WERI-Rb-1 (cell line): ENCODE measurements around the gene ANKRD62.

ENCODE experiments used
- DNase-seq: peaks from one replicate; pipeline ENCODE4 v3.0.0-alpha.2; 2020
- H3K27ac ChIP-seq: fragments of 250-450 bp; sonication (Bioruptor Pico); 2 replicates; pipeline ENCODE4 v1.5.1; 2020; ENCODE audit warnings: mild to moderate bottlenecking, moderate library complexity
- H3K27me3 ChIP-seq: fragments of 250-450 bp; sonication (Bioruptor Pico); 2 replicates; pipeline ENCODE4 v1.5.1; 2021; ENCODE audit warnings: mild to moderate bottlenecking, low read depth, moderate library complexity; ENCODE audit not compliant: insufficient read depth, severe bottlenecking
- H3K36me3 ChIP-seq: fragments of 250-450 bp; sonication (Bioruptor Pico); 2 replicates; pipeline ENCODE4 v1.5.1; 2020; ENCODE audit warnings: mild to moderate bottlenecking, moderate library complexity
- H3K4me3 ChIP-seq: 2 replicates; pipeline ENCODE4 v1.5.1; 2011; ENCODE audit warnings: low read depth, mild to moderate bottlenecking, control low read depth, low read length
- H3K9me3 ChIP-seq: fragments of 250-450 bp; sonication (Bioruptor Pico); 2 replicates; pipeline ENCODE4 v1.5.1; 2021; ENCODE audit warnings: mild to moderate bottlenecking, moderate library complexity; ENCODE audit not compliant: severe bottlenecking
- CTCF ChIP-seq: IDR thresholded peaks from 2 replicates; pipeline ENCODE4 v1.5.1; 2011; ENCODE audit warnings: low read depth, mild to moderate bottlenecking, control low read depth, inconsistent platforms, low read length

The ANKRD62 gene

DNA sequence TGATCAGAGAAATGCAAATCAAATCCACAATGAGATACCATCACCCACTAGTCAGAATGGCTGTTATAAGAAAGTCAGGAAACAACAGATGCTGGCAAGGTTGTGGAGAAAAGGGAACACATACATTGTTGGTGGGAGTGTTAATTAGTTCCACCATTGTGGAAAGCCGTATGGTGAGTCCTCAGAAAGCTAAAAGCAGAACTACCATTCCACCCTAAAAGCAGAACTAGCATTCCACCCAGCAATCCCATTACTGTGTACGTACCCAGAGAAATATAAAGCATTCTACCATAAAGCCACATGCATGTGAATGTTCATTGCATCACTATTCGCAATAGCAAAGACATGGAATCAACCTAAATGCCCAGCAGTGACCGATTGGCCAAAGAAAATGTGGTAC, 60.7 kb downstream of the ANKRD62 start:
- H3K27me3 ChIP-seq: peaks cover 19% of the 10 kb centered on the region
- DNase-seq: no peak
- no peak for TF ChIP-seq CTCF

GRCh38 chr18:12155996-12156395, 62.4 kb downstream of the ANKRD62 start:
- Histone ChIP-seq H3K36me3 (no peaks in the 10 kb centered on the region), H3K4me3 (no peak overlapping the region), H3K9me3 (no peaks in the 10 kb centered on the region), H3K27ac (no peak overlapping the region), H3K27me3 (peaks cover 19% of the 10 kb centered on the region)
- TF ChIP-seq CTCF: no peak
- no peak for DNase-seq

More for the DNA sequence above, 60.7 kb downstream of the ANKRD62 start:
- H3K27ac ChIP-seq: no peak overlapping the region
- H3K9me3 ChIP-seq: no peaks in the 10 kb centered on the region
- no peaks in the 10 kb centered on the region for H3K36me3 ChIP-seq
- no peak overlapping the region for H3K4me3 ChIP-seq

DNA sequence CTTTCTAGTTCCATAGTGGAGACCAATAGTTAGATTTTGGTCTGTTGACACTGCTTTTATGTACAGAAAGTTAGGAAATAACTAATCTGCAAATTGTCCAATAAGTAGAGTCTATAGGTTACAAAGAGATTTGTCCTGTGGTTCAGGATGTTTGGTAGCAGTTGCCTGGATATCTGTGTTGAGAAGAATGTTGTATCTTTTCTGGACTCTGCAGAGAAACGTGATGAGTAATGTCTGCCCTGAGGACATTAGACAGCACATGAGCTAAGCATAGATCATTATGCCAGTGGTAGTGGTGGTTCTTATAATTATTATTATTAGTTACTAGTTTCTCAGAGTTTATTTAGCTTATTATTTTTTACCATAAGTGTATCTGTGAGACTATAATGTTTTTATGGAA, 65.8 kb downstream of the ANKRD62 start:
- no peaks in the 10 kb centered on the region for H3K9me3 ChIP-seq
- no peak for TF ChIP-seq CTCF
- no peaks in the 10 kb centered on the region for H3K36me3 ChIP-seq
- DNase-seq: no peak
- no peak overlapping the region for H3K4me3 ChIP-seq
- peaks cover 3% of the 10 kb centered on the region for H3K27me3 ChIP-seq
- no peak overlapping the region for H3K27ac ChIP-seq

DNA sequence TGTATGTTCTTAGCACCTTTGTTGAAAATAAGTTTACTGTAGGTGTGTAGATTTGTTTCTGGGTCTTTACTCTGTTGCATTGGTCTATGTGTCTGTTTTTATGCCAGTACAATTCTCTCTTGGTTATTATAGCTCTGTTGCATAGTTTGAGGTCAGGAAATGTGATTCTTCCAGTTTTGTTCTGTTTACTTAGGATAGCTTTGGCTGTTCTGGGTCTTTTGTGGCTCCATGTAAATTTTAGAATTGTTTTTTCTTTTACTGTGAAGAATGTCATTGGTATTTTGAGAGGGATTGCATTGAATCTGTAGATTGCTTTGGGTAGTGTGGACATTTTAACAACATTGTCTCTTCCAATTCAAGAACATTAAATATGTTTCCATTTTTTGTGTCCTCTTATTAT, 69.1 kb downstream of the ANKRD62 start:
- Histone ChIP-seq H3K36me3 (no peaks in the 10 kb centered on the region), H3K4me3 (no peak overlapping the region), H3K9me3 (no peaks in the 10 kb centered on the region), H3K27me3 (peaks cover 5% of the 10 kb centered on the region), H3K27ac (no peak overlapping the region)
- no peak for TF ChIP-seq CTCF
- no peak for DNase-seq

- H3K27me3 ChIP-seq: peaks cover 5% of the 10 kb centered on the region
- no peaks in the 10 kb centered on the region for H3K9me3 ChIP-seq
Measured at GRCh38 chr18:12165038-12165768, 71.6 kb downstream of the ANKRD62 start.

More at GRCh38 chr18:12165038-12165768, 71.6 kb downstream of the ANKRD62 start:
- Histone ChIP-seq H3K36me3 (no peaks in the 10 kb centered on the region), H3K27ac (no peak overlapping the region), H3K4me3 (no peak overlapping the region)
- TF ChIP-seq CTCF: no peak
- DNase-seq: no peak
